Sigmoid colon (tissue), 3 donors: ENCODE results near the gene ANO3.

Experiments
- CTCF ChIP-seq, 4 experiments: fragments of 450-650 bp in 3 of 4; fragments of 200-600 bp in 1 of 4; IDR thresholded peaks; one replicate each; pipeline ENCODE4 v1.5.1; 2016 to 2019; ENCODE audit warnings: antibody characterized with exemption in 4 of 4, mild to moderate bottlenecking in 3 of 4, moderate library complexity in 2 of 4
- POLR2A ChIP-seq, 2 donors: fragments of 450-650 bp; IDR thresholded peaks; one replicate each; pipeline ENCODE4 v1.6.1; 2016; ENCODE audit warnings: antibody characterized with exemption in 2 of 2, mild to moderate bottlenecking in 2 of 2, moderate library complexity in 2 of 2

- TF ChIP-seq CTCF (IDR thresholded peaks at IDR 0.05): no peak
- no peak for TF ChIP-seq POLR2A (IDR thresholded peaks at IDR 0.05)
These were observed 244.0 kb downstream of the ANO3 start for GRCh38 chr11:26575946-26576345.
